ENCODE measurements around the gene CIAO2B. TPM values are rescaled to one million over a fixed set of nuclear protein-coding genes. Genes with fewer than 3 reads are reported as not detected.

The CIAO2B gene
- total RNA-seq, 4 donors from 2014 or later = 15.3 to 93.8 (median 51.6) TPM

DNA sequence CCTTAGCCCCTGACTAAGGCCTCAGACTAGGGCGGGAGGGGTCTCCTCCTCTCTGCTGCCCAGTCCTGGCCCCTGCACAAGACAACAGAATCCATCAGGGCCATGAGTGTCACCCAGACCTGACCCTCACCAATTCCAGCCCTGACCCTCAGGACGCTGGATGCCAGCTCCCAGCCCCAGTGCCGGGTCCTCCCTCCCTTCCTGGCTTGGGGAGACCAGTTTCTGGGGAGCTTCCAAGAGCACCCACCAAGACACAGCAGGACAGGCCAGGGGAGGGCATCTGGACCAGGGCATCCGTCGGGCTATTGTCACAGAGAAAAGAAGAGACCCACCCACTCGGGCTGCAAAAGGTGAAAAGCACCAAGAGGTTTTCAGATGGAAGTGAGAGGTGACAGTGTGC is 39.5 kb upstream of the CIAO2B start:
- Histone ChIP-seq H3K4me3 (no peak overlapping the region), H3K36me3 (no peaks in the 10 kb centered on the region), H3K9me3 (no peaks in the 10 kb centered on the region), H3K27ac (no peak overlapping the region), H3K4me1 (peaks cover 0 to 11% (median 0%) of the 10 kb centered on the region in 4 donors), H3K27me3 (no peaks in the 10 kb centered on the region)
- no peak for DNase-seq
- in situ Hi-C loops (cut with MboI; ENCODE audit: low pct_ligation_motif_present in 1 of 4, low pct_unique_long_range_greater_than_20kb in 1 of 4, low sequenced_read_pairs in 3 of 4) = loop anchor here in 2 of 4 donors (25.0 kb wide), 2 partner anchors 189 to 414 kb away; partner anchors contain the start of genes B3GNT9 (in 1 of the 2), FBXL8 (in 1 of the 2), HSF4 (in 1 of the 2) and NOL3 (in 1 of the 2)
- intact Hi-C loops (cut with DNase I; ENCODE audit: low total_unique reads) = no loop called here
- 88% methylated on average over 5 of the region's 6 CpGs; no CpG with 5 or more reads in 1 of the 2 donors for WGBS, 2 donors (ENCODE audit: low coverage in 1 of 2)
- no peak for TF ChIP-seq EP300 (IDR thresholded peaks at IDR 0.05; ENCODE audit: low read depth)
- no peak for TF ChIP-seq POLR2A (IDR thresholded peaks at IDR 0.05)
- TF ChIP-seq, protein P1, sequence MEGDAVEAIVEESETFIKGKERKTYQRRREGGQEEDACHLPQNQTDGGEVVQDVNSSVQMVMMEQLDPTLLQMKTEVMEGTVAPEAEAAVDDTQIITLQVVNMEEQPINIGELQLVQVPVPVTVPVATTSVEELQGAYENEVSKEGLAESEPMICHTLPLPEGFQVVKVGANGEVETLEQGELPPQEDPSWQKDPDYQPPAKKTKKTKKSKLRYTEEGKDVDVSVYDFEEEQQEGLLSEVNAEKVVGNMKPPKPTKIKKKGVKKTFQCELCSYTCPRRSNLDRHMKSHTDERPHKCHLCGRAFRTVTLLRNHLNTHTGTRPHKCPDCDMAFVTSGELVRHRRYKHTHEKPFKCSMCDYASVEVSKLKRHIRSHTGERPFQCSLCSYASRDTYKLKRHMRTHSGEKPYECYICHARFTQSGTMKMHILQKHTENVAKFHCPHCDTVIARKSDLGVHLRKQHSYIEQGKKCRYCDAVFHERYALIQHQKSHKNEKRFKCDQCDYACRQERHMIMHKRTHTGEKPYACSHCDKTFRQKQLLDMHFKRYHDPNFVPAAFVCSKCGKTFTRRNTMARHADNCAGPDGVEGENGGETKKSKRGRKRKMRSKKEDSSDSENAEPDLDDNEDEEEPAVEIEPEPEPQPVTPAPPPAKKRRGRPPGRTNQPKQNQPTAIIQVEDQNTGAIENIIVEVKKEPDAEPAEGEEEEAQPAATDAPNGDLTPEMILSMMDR (IDR thresholded peaks at IDR 0.05) = no peak
- no peak for TF ChIP-seq POLR2AphosphoS5 (IDR thresholded peaks at IDR 0.05)

DNA sequence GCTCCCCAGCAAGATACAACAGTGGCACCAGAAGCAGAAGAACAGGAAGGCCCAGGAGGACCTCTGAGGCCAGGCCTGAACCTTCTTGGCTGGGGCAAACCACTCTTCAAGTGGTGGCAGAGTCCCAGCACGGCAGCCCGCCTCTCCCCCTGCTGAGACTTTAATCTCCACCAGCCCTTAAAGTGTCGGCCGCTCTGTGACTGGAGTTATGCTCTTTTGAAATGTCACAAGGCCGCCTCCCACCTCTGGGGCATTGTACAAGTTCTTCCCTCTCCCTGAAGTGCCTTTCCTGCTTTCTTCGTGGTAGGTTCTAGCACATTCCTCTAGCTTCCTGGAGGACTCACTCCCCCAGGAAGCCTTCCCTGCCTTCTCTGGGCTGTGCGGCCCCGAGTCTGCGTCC is 38.8 kb upstream of the CIAO2B start:
- Histone ChIP-seq H3K4me3 (no peak overlapping the region), H3K27ac (no peak overlapping the region), H3K4me1 (peaks cover 0 to 11% (median 0%) of the 10 kb centered on the region in 4 donors), H3K9me3 (no peaks in the 10 kb centered on the region), H3K27me3 (no peaks in the 10 kb centered on the region), H3K36me3 (no peaks in the 10 kb centered on the region)
- in situ Hi-C loops (cut with MboI; ENCODE audit: low pct_ligation_motif_present in 1 of 4, low pct_unique_long_range_greater_than_20kb in 1 of 4, low sequenced_read_pairs in 3 of 4) = loop anchor here in 2 of 4 donors (25.0 kb wide), 2 partner anchors 189 to 414 kb away; partner anchors contain the start of genes B3GNT9 (in 1 of the 2), FBXL8 (in 1 of the 2), HSF4 (in 1 of the 2) and NOL3 (in 1 of the 2)
- DNase-seq = no peak
- whole genome bisulfite sequencing, 2 donors (ENCODE audit: low coverage in 1 of 2) = 74 to 84% methylated on average over 3 to 9 of the region's 9 CpGs
- no peak for TF ChIP-seq POLR2AphosphoS5 (IDR thresholded peaks at IDR 0.05)
- TF ChIP-seq, protein P1 (IDR thresholded peaks at IDR 0.05) = no peak
- no peak for TF ChIP-seq POLR2A (IDR thresholded peaks at IDR 0.05)
- no peak for TF ChIP-seq EP300 (IDR thresholded peaks at IDR 0.05; ENCODE audit: low read depth)
- intact Hi-C loops (cut with DNase I; ENCODE audit: low total_unique reads) = no loop called here

DNA sequence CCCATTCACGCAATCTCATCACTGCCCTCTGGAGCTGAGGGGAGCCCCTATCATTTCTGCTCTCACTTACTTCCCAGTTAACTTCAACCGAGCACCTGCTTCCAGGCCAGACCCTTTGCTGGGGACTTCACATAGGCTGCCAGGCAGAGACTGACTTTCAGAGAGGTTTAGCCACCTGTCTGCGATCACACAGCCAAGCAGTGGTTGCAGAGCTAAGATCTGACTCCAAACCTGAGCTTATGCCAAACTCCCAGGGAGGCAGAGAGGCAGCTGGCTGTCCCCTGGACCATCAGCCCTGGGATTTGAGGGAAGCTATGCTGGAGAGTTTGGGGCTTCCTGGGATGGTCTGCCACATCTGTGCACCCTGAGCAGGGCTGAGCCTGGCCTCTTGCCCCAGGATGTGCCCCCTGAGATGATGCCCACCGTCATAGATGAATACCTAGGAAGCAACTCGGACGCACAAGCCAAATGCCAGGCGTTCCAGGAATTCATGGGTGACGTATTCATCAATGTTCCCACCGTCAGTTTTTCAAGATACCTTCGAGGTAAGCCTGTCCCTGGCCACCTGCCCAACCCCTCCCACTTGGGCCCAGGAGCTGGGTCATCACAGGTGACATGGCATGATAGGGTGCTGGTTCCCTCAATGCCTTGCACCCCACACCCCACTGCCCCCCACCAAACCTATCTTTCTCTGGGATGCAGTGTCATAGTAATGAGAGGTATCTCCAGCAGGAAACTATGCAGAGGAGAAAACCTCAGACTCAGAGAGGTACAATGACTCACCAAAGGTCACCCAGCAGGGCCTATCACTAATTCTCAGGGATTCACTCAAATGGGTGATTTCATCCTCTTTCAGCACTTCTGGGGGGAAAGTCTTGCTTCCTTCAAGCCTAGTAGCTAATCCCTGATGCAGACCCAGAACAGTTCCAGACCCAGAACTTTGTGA is 36.8 kb upstream of the CIAO2B start:
- Histone ChIP-seq H3K4me1 (no peaks in the 10 kb centered on the region), H3K4me3 (no peak overlapping the region), H3K9me3 (no peaks in the 10 kb centered on the region), H3K36me3 (no peaks in the 10 kb centered on the region), H3K27me3 (no peaks in the 10 kb centered on the region), H3K27ac (no peak overlapping the region)
- in situ Hi-C loops (cut with MboI; ENCODE audit: low pct_ligation_motif_present in 1 of 4, low pct_unique_long_range_greater_than_20kb in 1 of 4, low sequenced_read_pairs in 3 of 4) (loop anchor here in 2 of 4 donors (25.0 kb wide), 2 partner anchors 191 to 416 kb away; partner anchors contain the start of genes B3GNT9 (in 1 of the 2), FBXL8 (in 1 of the 2), HSF4 (in 1 of the 2) and NOL3 (in 1 of the 2)), intact Hi-C loops (cut with DNase I; ENCODE audit: low total_unique reads) (no loop called here)
- DNase-seq = no peak
- TF ChIP-seq POLR2A (IDR thresholded peaks at IDR 0.05) (no peak), POLR2AphosphoS5 (IDR thresholded peaks at IDR 0.05) (no peak), EP300 (IDR thresholded peaks at IDR 0.05; ENCODE audit: low read depth) (no peak)
- TF ChIP-seq, protein P1 (IDR thresholded peaks at IDR 0.05) = no peak
- 81 to 92% methylated on average over 2 to 10 of the region's 10 CpGs for WGBS, 2 donors (ENCODE audit: low coverage in 1 of 2)

DNA sequence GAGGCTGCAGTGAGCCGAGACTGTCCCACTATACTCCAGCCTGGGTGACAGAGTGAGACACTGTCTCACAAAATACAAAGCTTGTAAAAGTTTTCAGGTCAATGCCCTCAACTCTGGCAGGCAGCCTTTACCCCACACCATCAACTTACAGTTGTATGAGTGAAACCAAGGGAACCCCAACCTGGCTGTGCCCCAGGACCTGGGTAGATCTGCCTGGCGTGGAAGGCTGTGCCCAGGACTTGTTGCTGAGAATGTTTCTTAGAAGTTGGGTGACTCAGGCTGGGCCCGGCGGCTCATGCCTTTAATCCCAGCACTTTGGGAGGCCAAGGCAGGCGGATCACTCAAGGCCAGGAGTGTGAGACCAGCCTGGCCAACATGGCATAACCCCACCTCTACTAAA is 34.6 kb upstream of the CIAO2B start:
- intact Hi-C loops (cut with DNase I; ENCODE audit: low total_unique reads) = no loop called here
- H3K4me3 ChIP-seq = no peak overlapping the region
- no peaks in the 10 kb centered on the region for H3K4me1 ChIP-seq
- H3K27ac ChIP-seq = no peak overlapping the region
- 90% methylated on average over 5 of the region's 5 CpGs; no CpG with 5 or more reads in 1 of the 2 donors for WGBS, 2 donors (ENCODE audit: low coverage in 1 of 2)
- H3K36me3 ChIP-seq = no peaks in the 10 kb centered on the region
- no peak for DNase-seq
- H3K27me3 ChIP-seq = no peaks in the 10 kb centered on the region
- TF ChIP-seq POLR2AphosphoS5 (IDR thresholded peaks at IDR 0.05) = no peak
- no peak for TF ChIP-seq EP300 (IDR thresholded peaks at IDR 0.05; ENCODE audit: low read depth)
- no peak for TF ChIP-seq POLR2A (IDR thresholded peaks at IDR 0.05)
- TF ChIP-seq, protein P1 (IDR thresholded peaks at IDR 0.05) = no peak
- in situ Hi-C loops (cut with MboI; ENCODE audit: low pct_ligation_motif_present in 1 of 4, low pct_unique_long_range_greater_than_20kb in 1 of 4, low sequenced_read_pairs in 3 of 4) = loop anchor here in 2 of 4 donors (25.0 kb wide), 2 partner anchors 193 to 418 kb away; partner anchors contain the start of genes B3GNT9 (in 1 of the 2), FBXL8 (in 1 of the 2), HSF4 (in 1 of the 2) and NOL3 (in 1 of the 2)
- no peaks in the 10 kb centered on the region for H3K9me3 ChIP-seq
